ENCODE measurements around the gene ABI2. TPM values are rescaled to one million over a fixed set of nuclear protein-coding genes. Genes with fewer than 3 reads are reported as not detected.

ABI2 gene
- total RNA-seq, 6 donors from 2014 or later, result 30.3 to 41.6 (median 35.5) TPM

DNA sequence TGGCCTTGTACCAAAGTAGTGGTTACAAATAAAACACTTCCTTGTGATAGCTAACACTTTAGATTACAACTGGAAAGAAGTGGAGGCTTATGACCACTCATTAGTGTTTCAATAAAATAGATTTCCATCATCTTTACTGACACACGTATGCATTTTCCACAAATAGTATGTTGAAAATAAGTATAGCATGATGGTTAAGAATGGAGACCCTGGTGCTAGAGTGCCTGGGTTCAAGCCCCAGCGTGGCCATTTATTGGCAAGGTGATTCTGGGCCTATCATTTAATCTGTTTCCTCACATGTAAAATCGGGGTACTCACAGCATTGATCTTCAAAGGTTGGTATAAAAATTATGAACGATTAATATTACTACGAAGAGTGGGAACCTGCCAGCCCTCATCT lies 152.4 kb downstream of the ABI2 start:
- Histone ChIP-seq H3K27ac (no peak overlapping the region), H3K4me3 (no peak overlapping the region), H3K36me3 (peaks cover 0 to 28% (median 7%) of the 10 kb centered on the region in 4 donors), H3K27me3 (no peaks in the 10 kb centered on the region), H3K4me1 (peaks cover 0 to 5% (median 1%) of the 10 kb centered on the region in 4 donors), H3K9me3 (no peaks in the 10 kb centered on the region)
- no peak for DNase-seq
- TF ChIP-seq EP300 (IDR thresholded peaks at IDR 0.05) (no peak), POLR2AphosphoS5 (IDR thresholded peaks at IDR 0.05) (no peak), POLR2A (IDR thresholded peaks at IDR 0.05) (no peak)
- TF ChIP-seq, protein P1, sequence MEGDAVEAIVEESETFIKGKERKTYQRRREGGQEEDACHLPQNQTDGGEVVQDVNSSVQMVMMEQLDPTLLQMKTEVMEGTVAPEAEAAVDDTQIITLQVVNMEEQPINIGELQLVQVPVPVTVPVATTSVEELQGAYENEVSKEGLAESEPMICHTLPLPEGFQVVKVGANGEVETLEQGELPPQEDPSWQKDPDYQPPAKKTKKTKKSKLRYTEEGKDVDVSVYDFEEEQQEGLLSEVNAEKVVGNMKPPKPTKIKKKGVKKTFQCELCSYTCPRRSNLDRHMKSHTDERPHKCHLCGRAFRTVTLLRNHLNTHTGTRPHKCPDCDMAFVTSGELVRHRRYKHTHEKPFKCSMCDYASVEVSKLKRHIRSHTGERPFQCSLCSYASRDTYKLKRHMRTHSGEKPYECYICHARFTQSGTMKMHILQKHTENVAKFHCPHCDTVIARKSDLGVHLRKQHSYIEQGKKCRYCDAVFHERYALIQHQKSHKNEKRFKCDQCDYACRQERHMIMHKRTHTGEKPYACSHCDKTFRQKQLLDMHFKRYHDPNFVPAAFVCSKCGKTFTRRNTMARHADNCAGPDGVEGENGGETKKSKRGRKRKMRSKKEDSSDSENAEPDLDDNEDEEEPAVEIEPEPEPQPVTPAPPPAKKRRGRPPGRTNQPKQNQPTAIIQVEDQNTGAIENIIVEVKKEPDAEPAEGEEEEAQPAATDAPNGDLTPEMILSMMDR (IDR thresholded peaks at IDR 0.05), result no peak
- no peak for ATAC-seq (ENCODE audit: low FRiP score in 2 of 2)
- WGBS, 2 donors, result 84 to 92% methylated on average over 5 of the region's 5 CpGs

DNA sequence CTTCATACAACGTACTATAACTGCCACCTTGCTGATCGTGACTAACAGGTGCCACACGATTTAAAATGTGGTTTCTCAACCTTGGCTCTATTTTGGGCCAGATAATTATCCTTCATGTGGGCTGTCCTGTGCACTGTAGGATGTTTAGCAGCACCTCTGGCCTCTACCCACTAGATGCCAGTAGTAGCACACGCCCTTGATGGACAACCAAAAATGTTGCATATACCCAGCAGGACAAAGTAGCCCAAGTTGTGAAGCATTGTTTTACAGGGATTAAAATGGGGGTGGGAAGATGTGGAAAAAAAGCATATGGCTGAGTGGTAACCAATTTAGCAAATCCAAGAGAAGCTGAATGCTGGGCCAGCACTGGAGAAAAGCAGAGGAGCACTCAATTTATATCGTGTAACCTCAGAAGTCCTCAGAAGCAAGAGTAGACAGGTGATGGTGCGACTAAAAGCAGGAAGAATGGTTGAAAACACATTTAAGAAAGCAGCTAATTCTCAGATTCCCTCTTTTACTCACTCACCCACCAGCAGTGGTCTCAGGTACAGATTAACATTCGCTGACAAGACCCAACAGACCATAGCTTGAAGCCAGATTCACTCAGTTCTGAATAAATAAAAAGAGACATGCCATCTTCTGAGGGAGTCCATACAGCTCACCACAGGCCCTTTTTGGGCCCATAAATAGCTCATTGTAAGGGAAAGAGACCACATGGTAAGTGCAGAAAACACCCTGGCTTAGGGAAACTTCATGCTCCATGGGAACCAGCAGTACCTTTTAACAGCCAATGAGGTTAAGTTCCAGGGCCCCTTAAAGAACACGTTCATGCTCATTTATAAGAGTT lies 156.3 kb downstream of the ABI2 start:
- peaks cover 0 to 54% (median 14%) of the 10 kb centered on the region in 4 donors for H3K36me3 ChIP-seq
- no peaks in the 10 kb centered on the region for H3K27me3 ChIP-seq
- 72 to 78% methylated on average over 8 of the region's 8 CpGs for WGBS, 2 donors
- H3K4me1 ChIP-seq, result peaks cover 0 to 5% (median 0%) of the 10 kb centered on the region in 4 donors
- H3K27ac ChIP-seq, result peak overlapping the region in 1 of 4 donors; percentile 30
- DNase-seq, result no peak
- TF ChIP-seq, protein P1 (IDR thresholded peaks at IDR 0.05), result peak; percentile 31 to 69 (median 44)
- TF ChIP-seq POLR2AphosphoS5 (IDR thresholded peaks at IDR 0.05), result no peak
- no peaks in the 10 kb centered on the region for H3K9me3 ChIP-seq
- no peak overlapping the region for H3K4me3 ChIP-seq
- ATAC-seq (ENCODE audit: low FRiP score in 2 of 2), result peak in 1 of 2 donors; percentile 78

DNA sequence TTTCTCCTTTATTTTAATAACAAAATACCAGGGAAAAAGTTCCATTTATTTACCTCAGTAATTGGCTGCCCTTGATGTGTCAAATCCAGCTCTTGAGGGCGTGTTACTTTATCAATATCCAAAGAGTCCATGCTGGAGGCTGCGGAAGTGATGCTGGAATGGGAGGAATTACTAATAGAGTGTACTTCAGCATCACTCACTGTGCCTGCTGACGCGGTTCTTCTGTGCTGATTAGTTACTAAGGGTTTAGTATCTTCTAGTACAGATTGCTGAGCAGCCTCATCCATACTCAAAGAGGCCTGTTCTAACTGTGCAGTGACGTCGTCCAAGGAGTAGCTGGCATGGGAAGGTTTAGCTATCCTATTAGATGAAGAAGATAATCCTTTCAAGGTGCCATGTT lies 161.3 kb downstream of the ABI2 start:
- WGBS, 2 donors, result 91 to 97% methylated on average over 6 of the region's 6 CpGs
- ATAC-seq (ENCODE audit: low FRiP score in 2 of 2) (no peak), DNase-seq (no peak)
- TF ChIP-seq EP300 (IDR thresholded peaks at IDR 0.05), result no peak
- TF ChIP-seq, protein P1 (IDR thresholded peaks at IDR 0.05), result no peak
- no peak for TF ChIP-seq POLR2AphosphoS5 (IDR thresholded peaks at IDR 0.05)
- no peak for TF ChIP-seq POLR2A (IDR thresholded peaks at IDR 0.05)
- Histone ChIP-seq H3K27me3 (no peaks in the 10 kb centered on the region), H3K27ac (no peak overlapping the region), H3K36me3 (peaks cover 4 to 77% (median 17%) of the 10 kb centered on the region in 4 donors), H3K4me3 (no peak overlapping the region), H3K9me3 (no peaks in the 10 kb centered on the region), H3K4me1 (peaks cover 0 to 8% (median 3%) of the 10 kb centered on the region in 4 donors)

DNA sequence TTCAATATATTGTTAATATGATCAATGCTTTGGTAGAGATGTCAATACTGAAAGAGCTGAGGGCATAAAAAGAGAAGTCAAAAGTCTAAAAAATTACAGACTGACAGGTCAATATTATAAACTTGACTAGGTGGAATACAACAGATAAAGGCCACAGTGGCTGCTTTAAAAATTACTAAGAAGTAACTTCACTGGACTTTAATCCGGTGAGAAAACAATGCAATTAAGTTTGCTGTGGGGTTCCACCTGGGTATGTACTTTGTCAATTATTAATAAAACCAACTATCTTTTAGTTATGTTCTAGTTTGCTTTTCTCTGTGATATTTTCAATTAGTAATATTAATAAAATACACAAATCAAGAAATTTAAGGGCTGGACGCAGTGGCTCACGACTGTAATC lies 162.2 kb downstream of the ABI2 start:
- ATAC-seq (ENCODE audit: low FRiP score in 2 of 2) (no peak), DNase-seq (no peak)
- 93 to 95% methylated on average over 3 of the region's 3 CpGs for WGBS, 2 donors
- no peak overlapping the region for H3K27ac ChIP-seq
- no peak overlapping the region for H3K4me3 ChIP-seq
- peaks cover 4 to 77% (median 15%) of the 10 kb centered on the region in 4 donors for H3K36me3 ChIP-seq
- H3K9me3 ChIP-seq, result no peaks in the 10 kb centered on the region
- TF ChIP-seq POLR2AphosphoS5 (IDR thresholded peaks at IDR 0.05) (no peak), POLR2A (IDR thresholded peaks at IDR 0.05) (no peak)
- TF ChIP-seq, protein P1 (IDR thresholded peaks at IDR 0.05), result no peak
- no peaks in the 10 kb centered on the region for H3K27me3 ChIP-seq
- peaks cover 0 to 8% (median 0%) of the 10 kb centered on the region in 4 donors for H3K4me1 ChIP-seq

All from upper lobe of left lung (tissue), 6 donors.